ENCODE results near the gene CCDC188. TPM values are rescaled to one million over a fixed set of nuclear protein-coding genes. Genes with fewer than 3 reads are reported as not detected.

The CCDC188 gene
- total RNA-seq, 1 donor from 2014 or later, result not detected

DNA sequence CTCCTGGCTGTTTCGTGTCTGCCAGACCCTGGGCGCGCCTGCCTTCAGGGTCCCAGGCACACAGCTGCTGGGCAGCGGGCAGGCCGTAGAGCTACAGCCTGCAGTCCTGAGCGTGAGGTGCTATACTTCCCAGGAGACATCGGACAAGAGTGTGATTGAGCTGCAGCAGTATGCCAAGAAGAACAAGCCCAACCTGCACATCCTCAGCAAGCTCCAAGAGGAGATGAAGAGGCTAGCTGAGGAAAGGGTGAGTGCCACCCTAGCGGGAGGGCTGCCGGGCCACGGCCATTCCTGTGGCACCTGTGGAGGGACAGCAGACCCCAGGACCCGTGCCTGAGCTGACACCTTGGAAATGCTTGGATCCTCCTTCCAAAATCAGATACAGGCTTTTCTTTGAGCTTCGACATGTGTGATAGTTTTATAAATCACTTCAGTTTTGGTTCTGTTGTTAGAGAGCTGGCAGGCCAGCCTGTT lies 42.1 kb downstream of the CCDC188 start:
- ATAC-seq (no peak), DNase-seq (ENCODE audit: low spot score) (no peak)

DNA sequence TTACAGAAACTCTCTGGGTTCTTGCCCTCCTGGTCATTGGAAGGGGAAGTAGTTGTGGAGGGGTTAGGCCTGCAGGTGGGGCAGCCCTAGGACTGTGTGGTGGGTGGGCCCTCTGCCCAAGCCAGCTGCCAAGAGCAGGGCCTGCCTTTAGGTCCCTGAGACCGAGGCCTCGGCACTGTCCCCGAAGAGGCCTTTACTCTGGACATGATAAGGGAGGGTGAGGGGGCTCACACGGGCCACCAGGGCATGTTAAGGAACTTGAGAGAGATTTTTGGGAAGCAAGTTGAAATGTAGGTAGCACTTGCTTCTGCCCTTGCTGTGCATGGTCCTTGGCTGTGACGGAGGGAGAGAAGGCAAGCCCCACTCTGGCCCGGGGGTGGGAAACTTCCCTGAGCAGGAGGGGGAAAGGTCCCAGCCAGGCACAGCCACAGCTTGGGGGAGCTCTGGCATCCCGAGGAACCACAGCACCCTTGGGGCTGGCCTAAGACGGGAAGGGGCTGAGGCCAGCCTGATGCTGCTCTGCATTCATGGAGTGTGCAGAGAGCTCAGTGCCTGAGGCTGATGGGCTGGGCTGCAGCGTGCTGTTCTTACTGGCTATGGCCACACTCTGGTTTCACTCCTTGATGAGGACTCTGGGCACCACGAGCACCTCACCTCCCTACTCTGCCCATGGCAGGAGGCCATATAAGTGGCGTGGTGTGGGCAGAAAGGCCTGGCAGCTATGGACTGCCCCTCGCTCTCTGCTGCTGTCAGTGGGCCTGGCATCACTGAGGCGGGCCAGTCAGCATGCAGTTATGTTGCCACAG lies 42.7 kb downstream of the CCDC188 start:
- no peak for DNase-seq (ENCODE audit: low spot score)
- ATAC-seq, result no peak

- DNase-seq (ENCODE audit: low spot score) (no peak), ATAC-seq (no peak)
These were observed 43.4 kb downstream of the CCDC188 start for GRCh38 chr22:20107471-20107901.

DNA sequence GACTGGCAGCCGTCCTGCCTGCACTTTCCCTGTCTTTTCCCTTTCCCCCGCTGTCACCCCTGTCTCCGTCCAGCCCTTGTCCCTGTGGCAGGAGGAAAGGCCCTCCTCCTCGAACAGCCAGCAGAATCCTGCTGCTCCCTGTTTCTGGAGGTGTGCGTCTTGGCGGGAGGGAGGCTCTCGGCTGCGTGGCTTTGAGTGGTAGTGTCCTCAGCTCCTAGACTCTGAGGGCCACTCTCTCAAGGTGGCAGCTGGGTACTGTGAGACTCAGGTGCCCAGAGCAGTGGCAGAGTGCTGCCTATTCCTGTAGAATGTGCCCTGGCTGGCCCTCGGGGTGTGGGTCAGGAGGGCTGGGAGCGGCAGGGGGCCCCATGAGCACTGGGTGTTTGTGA lies 44.0 kb downstream of the CCDC188 start:
- DNase-seq (ENCODE audit: low spot score) (no peak), ATAC-seq (no peak)

GRCh38 chr22:20106205-20106848 lies 44.5 kb downstream of the CCDC188 start:
- DNase-seq (ENCODE audit: low spot score) (no peak), ATAC-seq (no peak)

- ATAC-seq, result no peak
- no peak for DNase-seq (ENCODE audit: low spot score)
These were observed 45.2 kb downstream of the CCDC188 start for GRCh38 chr22:20105456-20106204.

DNA sequence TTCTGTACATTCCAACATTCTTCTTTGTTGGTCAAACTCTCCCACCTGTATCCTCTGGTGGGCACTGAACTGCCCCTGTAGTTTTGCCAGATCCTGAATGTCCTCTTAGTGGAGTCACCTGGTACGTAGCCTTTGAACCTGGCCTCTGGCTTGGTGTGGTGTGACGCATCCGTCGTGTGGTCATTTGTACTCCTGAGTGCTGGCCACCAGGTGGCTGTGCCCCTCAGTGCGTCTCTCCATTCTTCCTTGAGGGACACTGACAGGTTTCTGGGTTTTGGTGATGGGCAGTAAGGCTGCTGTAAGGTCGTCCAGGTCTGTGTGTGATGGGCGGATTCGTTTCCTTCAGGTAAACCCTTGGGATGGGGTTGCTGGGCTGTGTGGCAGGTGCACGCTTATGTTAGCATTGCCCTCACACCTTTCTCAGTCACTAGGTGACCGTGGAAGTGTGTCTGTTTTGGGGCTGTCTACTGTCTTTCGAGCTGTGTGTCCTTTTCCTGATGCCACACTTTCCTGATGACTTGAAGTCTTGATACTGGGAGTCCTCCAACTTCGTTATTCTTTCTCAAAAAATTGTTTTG lies 48.6 kb downstream of the CCDC188 start:
- ATAC-seq (peak; percentile 87), DNase-seq (ENCODE audit: low spot score) (no peak)

DNA sequence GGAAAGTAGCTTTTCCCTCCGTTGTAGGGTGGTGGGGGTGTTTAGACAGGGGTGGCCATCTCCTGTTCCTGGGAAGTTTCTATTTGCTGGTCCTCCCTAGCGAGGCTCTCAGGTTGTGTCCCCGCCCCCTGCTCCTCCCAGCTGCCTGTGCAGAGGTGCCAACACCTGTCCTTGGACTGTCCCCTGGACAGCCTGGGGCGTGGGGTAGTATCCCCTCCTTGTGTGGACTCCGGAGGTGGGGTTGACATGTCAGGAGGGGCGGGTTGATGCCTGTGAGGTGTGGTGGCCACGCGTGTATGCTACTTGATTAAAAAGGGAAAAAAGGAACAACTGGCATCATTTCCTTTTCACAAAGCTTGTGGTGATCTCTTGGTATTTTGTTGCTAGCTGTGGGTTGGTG lies 49.2 kb downstream of the CCDC188 start:
- ATAC-seq (peak; percentile 82), DNase-seq (ENCODE audit: low spot score) (peak; percentile 73)

DNA sequence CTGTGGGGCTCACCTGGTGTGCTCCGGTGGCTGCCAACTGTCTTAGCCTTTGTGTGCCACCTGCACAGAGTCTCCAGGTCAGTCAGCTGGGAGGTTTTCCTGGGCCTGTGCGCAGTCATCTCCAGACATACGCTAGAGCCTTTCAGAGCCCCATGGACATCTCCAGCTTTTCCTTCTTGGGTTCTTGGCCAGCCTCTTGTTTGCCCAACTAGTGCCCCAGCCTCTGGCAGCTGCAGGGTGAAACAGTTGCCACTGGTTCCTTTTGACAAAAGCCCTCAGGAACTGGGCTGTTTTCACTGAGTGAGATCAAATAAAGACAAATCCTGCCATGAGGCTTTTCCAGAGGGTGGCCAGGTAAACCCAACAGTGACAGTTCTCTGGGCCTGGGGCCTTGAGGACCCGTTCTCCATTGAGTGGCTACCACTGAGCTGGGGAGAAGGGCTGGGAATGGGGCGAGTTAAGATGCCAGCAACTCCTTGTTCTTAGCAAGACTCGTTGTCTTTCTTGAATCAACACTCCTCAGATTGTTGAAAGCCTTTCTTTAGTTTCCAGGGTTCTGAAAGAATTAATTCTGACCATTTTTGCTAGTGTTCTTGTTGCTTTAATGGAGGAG lies 51.6 kb downstream of the CCDC188 start:
- ATAC-seq (no peak), DNase-seq (ENCODE audit: low spot score) (no peak)

Other genes starting within 250 kb of the CCDC188 start
- 145 TPM for gene COMT, start 209.3 kb downstream of the CCDC188 start, total RNA-seq
- gene TXNRD2, start 209.2 kb downstream of the CCDC188 start, total RNA-seq, result 44.6 TPM
- 18.7 TPM for gene ARVCF, start 134.2 kb downstream of the CCDC188 start, total RNA-seq
- 12.5 TPM for gene TANGO2, start 129.9 kb downstream of the CCDC188 start, total RNA-seq
- gene DGCR8, start 70.8 kb downstream of the CCDC188 start, total RNA-seq, result 26.9 TPM
- 47.0 TPM for gene RANBP1, start 35.0 kb downstream of the CCDC188 start, total RNA-seq
- gene TRMT2A, start 33.8 kb downstream of the CCDC188 start, total RNA-seq, result 36.7 TPM
- gene ZDHHC8, start 19.3 kb downstream of the CCDC188 start, total RNA-seq, result 37.3 TPM
- gene RTN4R, start 117.3 kb upstream of the CCDC188 start, total RNA-seq, result 10.9 TPM
- 60.2 TPM for gene DGCR6L, start 169.0 kb upstream of the CCDC188 start, total RNA-seq
- 5.7 TPM for gene ZNF74, start 243.1 kb upstream of the CCDC188 start, total RNA-seq